Glomerular visceral epithelial cell (primary cell): ENCODE measurements around the gene VSTM4.

Source experiments
- DNase-seq: peaks from one replicate; pipeline ENCODE4 v3.0.0-alpha.2; 2016; ENCODE audit errors: extremely low spot score

The VSTM4 gene

DNA sequence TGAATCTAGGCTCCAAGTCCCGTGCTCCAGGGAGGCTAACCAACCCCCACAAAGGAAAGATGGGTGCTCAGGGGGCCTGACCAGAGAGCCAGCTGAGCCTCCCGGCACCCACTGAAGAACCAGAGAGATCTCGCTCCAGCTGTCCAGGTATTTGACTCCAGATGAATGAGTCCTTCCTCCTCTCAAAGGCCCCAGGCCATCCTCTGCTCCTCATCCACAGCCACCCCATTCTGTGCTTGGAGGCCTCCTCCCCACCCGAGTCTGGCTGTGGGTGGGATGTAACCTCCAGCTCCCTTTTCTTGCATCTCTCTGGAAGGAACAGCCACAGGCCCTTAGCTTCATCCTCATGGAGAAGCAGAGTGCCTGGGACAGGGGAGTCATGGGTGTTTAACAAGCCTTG lies 44.6 kb downstream of the VSTM4 start:
- DNase-seq, result no peak

DNA sequence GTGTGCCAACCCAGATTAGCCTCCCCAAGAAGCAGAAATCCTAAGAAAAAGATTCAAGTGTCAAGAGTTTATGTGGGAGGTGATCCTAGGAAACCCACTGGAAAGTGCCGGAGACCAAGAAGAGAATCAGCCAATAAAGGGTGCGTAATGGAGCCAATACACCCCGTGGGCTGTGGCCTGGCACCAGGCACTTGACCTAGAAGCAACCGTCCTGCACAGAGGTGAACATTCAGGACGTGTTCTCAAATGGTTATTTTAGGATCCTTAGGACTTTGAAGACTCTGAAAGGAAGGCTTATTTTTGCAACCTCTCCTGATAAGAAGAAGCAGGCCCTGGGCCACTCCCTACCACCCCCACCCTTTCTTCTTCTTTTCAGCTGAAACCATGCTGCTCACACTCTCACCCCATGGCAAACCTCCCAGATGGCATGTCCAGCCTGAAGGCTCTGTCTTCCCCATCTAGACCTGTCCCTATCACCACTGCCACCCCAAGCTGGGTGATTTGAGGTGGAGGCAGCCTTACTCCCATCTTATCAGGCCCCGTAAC lies 46.6 kb downstream of the VSTM4 start:
- DNase-seq, result no peak

GRCh38 chr10:49068209-49068608 lies 47.1 kb downstream of the VSTM4 start:
- no peak for DNase-seq

GRCh38 chr10:49066944-49067730 lies 48.2 kb downstream of the VSTM4 start:
- no peak for DNase-seq

GRCh38 chr10:49062229-49062628 lies 53.1 kb downstream of the VSTM4 start:
- DNase-seq, result no peak

DNA sequence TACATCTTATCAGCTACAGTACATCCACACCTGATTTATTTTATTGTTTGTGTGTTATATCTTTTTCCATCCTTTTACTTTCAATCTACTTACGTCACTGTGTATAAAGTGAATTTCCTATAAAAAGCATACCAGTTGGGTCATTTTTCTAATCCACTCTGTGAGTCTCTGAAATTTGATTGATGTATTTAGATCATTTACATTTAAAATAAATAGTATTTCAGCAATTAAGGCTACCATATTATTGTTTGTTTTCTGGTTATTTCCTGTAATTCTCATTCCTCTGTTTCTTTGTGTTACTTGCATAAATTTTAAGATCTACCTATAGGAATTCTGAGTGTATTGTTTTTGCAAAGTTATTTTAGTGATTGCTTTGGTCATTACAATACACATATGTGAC lies 53.7 kb downstream of the VSTM4 start:
- no peak for DNase-seq

GRCh38 chr10:49058463-49059255 lies 56.7 kb downstream of the VSTM4 start:
- no peak for DNase-seq

DNA sequence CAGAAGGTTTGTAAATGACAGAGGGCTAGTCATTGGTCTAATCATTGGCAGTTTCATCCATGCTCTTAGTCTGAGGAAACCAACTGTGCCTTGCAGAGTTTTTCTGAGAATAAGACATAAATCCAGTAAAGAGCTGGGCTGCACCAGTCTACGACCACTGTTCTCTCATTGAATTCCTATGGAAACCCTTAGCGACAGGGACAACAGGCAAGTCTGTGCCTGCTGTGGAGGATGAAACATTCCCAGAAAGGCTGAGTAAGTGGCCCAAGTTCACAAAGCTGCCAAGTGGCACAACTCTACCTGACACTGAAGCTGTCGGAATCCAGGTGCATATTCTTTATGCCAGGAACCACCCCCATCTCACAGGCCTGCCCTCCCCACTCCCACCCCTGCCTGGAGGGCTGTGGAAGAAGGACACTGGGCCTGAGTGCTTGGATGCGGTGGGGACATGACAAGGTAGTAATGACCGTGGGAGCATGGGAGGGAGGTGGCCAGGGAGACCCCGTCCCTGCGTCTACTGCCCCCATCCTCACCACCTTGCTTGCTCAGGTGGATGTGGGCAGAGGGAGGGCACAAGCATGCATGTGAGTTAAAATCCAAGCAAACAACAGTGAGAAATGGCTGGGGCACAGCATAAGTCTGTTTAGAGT lies 58.0 kb downstream of the VSTM4 start:
- no peak for DNase-seq

- peak; percentile 74 for DNase-seq
Measured at GRCh38 chr10:49056356-49056755, 59.0 kb downstream of the VSTM4 start.

DNA sequence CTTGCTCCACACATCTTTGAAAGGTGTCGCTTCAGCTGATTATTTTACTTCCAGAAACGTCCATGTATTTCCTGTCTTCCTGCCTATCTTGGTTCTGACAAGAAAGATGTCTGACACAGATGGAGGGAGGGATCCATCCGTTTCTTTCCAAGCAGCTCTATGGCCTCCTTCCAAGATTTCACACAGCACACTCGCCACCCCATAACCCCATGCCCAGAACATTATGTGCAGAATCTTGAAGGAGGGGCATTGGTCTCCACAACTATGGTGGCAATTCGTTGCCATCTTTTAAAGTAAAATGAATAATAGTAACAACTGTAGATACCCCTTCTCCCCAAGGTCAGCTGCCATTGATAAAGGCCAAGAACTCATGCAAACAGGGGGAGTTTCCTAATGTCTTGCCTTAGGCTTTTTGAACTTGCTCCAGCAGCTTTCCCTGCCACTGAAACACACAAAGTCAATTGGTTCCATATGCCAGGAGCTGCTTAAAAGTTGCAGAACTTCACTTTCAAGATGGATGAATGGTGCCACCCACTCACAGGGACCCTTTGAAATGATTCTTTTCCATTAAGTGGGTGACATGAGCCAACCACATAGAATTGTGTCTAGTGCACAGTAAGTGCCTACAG lies 60.0 kb downstream of the VSTM4 start:
- DNase-seq, result no peak

- DNase-seq, result no peak
Measured at GRCh38 chr10:49054753-49055152, 60.6 kb downstream of the VSTM4 start.

DNA sequence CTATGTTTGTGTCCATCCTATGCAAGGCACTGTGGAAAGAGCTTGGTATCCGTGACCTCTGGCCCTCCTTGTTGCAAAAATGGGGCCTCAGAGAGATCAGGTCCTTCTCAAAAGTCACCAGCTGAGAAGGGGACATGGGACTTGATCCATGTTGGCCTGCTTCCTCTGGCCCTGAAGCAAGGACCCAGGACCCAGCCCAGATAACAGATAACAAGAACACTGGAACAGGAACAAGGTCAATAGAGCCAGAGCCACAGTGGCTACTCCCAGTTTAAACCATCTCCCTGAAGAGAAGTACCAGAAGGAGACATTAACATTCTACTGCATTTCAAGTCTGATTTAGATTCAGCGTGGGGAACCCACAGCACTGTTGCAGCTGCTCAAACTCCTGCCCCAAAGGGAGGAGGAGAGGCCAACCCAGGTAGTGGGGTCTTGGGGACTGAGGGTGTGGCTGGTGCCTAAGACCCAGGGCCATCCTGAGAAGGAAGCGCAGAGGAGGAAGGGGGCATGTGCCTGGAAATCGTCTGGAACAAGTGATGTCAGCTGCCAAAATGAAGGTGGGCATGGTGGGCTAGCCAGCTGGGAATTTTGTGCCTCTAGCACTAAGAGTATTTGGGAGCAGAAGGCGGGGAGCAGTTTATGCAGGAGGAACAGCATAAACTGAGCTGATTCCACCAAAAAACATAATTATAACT lies 61.2 kb downstream of the VSTM4 start:
- DNase-seq, result no peak

DNA sequence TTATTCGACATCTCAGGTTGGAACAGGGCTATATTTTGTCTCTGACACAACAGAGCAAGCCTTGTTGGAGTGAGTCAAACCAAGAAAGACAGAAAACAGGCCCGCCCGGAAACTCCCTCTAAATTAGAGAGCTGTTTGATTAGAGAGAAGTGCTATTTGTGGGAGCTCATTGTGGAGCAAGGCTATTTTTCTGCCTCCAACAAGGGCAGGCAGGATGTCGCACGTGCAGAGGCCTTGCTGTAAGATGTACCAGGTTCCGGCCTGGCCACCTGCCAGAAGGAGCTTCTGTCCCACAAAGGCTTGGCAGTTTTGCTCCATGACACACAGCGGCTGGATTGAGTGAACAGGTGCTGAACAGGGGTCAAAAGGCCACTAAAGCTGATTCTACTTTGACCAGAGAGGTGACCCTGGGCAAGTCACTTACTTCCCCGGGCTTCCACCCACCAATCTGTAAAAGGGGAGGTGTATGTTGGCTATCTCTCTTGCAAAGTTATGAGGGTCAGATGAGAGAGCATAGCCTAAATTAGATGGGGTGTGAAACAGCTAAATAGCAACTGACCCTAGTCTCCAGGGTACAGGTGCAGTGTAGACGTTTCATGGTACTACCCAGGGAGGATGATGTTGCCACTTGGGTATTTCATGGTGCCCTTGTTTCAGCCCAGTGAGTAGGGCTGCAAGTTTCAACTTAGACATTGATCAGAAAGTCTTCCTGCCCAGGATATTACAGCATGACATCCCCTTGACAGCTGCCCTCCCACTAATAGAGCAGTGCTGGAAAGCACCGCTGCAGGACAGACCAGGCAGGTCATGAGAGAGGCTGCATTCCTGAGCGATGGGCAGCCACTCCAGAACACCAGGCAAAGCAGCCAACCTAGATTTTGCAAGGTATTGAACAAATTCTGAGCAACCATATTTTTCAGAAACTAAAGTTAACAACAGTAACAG lies 62.0 kb downstream of the VSTM4 start:
- peak; percentile 11 for DNase-seq

DNA sequence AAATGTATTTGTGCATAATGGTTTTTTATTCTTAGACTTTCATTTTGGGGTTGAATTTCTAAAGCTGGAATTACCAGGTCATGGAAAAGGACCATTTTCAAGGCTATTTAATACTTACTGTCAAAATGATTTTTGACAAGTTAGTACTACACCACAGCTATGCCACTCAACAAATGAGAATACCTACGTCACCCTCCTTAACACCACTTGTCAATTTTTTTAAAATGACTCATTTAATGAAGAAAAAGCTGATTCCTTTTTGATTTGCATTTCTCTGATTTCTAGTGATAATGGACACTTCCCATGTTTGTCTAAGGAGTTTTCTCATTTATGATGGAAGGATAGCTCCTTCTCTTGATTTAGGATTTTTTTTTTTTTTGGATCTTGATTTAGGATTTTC lies 63.3 kb downstream of the VSTM4 start:
- DNase-seq, result no peak

DNA sequence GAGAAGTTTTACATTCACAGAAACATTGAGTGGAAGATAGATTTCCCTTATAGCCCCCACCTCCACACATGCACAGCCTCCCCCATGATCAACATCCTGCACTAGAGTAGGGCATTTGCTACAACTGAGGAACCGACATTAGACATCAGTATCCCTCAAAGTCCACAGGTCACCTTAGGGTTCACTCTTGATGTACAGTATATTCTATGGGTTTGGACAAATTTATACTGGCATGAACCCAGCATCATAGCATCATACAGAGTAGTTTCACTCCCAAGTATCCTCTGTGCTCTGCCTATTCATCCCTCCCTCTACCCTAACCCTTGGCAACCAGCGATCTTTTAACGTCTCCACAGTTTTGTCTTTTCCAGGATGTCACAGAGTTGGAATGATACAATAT lies 64.4 kb downstream of the VSTM4 start:
- no peak for DNase-seq

DNA sequence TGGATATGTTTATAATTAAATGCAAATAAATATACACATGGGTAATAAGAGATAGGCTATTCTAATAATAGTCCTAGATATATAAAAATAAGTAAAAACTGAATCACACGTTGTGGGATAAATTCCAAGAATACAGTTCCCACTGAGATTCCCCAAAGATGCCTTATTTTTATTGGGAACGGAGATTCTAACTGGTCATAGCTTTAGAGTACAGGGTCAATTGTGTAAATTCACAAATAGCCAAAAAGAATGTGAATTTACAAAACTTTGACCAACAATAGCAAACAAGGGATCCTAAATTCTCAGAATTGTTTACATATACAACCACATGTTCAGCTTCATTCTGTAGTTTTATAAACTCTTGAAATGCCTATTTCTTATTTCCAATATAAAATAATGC lies 65.0 kb downstream of the VSTM4 start:
- no peak for DNase-seq

GRCh38 chr10:49049660-49050059 lies 65.7 kb downstream of the VSTM4 start:
- no peak for DNase-seq

GRCh38 chr10:49047128-49047639 lies 68.1 kb downstream of the VSTM4 start:
- no peak for DNase-seq

DNA sequence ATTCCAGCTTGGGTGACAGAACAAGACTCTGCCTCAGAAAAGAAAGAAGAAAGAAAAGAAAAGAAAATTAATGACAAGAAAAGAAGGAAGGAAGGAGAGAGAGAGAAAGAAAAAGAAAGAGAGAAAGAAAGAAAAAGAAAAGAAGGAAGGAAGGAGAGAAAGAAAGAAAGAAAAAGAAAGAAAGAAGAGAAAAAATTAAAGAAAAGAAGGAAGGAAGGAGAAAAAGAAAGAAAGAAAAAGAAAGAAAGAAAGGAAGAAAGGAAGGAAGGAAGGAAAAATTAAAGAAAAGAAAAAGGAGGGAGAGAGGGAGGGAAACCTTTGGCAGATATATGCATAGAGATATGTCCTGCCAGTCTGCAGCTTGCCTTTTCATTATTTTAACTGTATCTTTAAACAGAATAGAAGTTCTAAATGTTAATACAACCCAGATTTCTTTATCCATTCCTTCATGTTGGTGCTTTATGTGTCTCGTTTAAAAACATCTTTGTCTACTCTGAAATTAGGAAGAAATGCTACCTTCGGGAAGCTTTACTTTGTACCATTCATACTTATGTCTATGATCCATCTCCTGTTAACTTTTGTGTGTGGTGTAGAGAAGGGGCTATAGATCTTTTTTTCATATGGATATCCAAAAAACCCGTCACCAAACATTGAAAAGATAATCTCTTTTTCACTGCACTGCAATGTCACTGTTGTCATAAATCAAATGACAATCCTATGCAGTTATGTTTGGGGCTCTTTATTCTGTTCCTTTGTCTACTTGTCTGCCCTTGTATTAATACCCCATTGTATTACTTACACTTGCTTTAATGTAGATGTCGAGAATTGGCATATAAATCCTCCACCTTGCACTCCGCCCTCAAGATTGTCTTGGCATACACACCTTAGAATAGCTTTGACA lies 70.8 kb downstream of the VSTM4 start:
- no peak for DNase-seq
